ENCODE data around the gene CFAP74. TPM values are rescaled to one million over a fixed set of nuclear protein-coding genes. Genes with fewer than 3 reads are reported as not detected.

Gene CFAP74
- total and polyA plus RNA-seq, 2 donors (not counting 3 experiments of a cell fraction or from before 2014, with no cell fraction given): not detected

DNA sequence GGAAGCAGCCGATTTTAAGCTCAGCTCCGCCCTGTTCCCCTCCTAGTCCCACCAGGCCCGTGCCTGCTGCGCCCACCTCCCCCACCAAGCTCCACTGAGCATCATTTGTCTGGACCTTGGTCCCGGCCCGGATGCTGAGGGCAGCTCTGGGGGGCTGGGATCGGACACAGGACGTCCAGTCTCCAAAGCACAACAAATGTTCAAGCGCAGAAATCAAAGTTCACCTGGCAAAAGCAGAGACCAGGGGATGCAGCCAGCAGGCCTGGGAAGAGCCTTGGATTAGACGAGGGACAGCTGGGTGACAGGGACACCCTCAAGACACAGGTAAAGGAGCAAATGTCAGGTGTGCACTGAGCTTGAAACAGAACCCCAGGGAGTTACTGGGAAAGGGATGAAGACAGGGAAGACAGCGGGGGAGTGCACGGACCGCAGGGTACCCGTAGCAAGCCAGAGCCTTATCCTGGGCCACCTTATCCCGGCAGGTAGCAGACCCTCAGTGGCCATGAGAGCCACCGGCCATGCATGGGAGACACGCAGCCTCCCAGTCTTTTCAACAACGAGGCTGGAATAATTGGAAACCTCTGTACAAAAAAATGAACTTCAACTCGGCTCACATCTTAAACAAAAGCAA lies 62.3 kb downstream of the CFAP74 start:
- intact Hi-C loops (cut with micrococcal nuclease): no loop called here
- BruUV-seq (replicated peaks): no TSS peak

More for the DNA sequence above, 62.3 kb downstream of the CFAP74 start:
- H3K9me1 ChIP-seq (replicated peaks; ENCODE audit: control insufficient read depth, extremely low read depth, insufficient read depth, low read length): no peaks in the 10 kb centered on the region
- H3K4me2 ChIP-seq (ENCODE audit: insufficient read depth, low read length): no peak overlapping the region
- DNase-seq (ENCODE audit: low read depth, low spot score): no peak
- dilution Hi-C loops (cut with MboI; ENCODE audit: extremely low pct_ligation_motif_present, low sequenced_read_pairs): no loop called here
- ChIA-PET POLR2A (no interaction called here), CTCF (interaction anchor here (1.1 to 2.0 kb wide), 2 partner anchors 19 to 103 kb away, joined by 3 to 14 read pairs; no protein-coding TSS in a partner anchor)
- H4K20me1 ChIP-seq (replicated peaks; ENCODE audit: control insufficient read depth, extremely low read depth, insufficient read depth, low read length): no peaks in the 10 kb centered on the region
- no peak for TF ChIP-seq MYC (IDR thresholded peaks at IDR 0.05; ENCODE audit: low read depth, low read length)
- TF ChIP-seq, protein P1, sequence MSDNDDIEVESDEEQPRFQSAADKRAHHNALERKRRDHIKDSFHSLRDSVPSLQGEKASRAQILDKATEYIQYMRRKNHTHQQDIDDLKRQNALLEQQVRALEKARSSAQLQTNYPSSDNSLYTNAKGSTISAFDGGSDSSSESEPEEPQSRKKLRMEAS (IDR thresholded peaks at IDR 0.05; ENCODE audit: insufficient read depth, insufficient read length): no peak
- no peak for TF ChIP-seq JUN (IDR thresholded peaks at IDR 0.05; ENCODE audit: borderline replicate concordance, insufficient read depth, insufficient read length, low read depth)
- no peak for TF ChIP-seq POLR2A (IDR thresholded peaks at IDR 0.05; ENCODE audit: low read depth, low read length)
- TF ChIP-seq FOS (IDR thresholded peaks at IDR 0.05; ENCODE audit: borderline replicate concordance, insufficient read depth, low read length): no peak
- no peak for TF ChIP-seq EZH2 (IDR thresholded peaks at IDR 0.05; ENCODE audit: borderline replicate concordance, low read depth, low read length, severe bottlenecking)
- no peak for TF ChIP-seq POLR2AphosphoS5 (IDR thresholded peaks at IDR 0.05; ENCODE audit: insufficient read depth, low read depth, low read length)
- no peak for TF ChIP-seq GATA2 (IDR thresholded peaks at IDR 0.05; ENCODE audit: insufficient read depth, insufficient read length, low read depth, low read length)
- TF ChIP-seq, protein P2, sequence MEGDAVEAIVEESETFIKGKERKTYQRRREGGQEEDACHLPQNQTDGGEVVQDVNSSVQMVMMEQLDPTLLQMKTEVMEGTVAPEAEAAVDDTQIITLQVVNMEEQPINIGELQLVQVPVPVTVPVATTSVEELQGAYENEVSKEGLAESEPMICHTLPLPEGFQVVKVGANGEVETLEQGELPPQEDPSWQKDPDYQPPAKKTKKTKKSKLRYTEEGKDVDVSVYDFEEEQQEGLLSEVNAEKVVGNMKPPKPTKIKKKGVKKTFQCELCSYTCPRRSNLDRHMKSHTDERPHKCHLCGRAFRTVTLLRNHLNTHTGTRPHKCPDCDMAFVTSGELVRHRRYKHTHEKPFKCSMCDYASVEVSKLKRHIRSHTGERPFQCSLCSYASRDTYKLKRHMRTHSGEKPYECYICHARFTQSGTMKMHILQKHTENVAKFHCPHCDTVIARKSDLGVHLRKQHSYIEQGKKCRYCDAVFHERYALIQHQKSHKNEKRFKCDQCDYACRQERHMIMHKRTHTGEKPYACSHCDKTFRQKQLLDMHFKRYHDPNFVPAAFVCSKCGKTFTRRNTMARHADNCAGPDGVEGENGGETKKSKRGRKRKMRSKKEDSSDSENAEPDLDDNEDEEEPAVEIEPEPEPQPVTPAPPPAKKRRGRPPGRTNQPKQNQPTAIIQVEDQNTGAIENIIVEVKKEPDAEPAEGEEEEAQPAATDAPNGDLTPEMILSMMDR (IDR thresholded peaks at IDR 0.05; ENCODE audit: extremely low read depth in 1 of 2, insufficient read depth in 1 of 2, low read depth in 1 of 2, low read length in 2 of 2): no peak
- H3K79me2 ChIP-seq (ENCODE audit: control insufficient read depth, insufficient read depth, low read length): no peaks in the 10 kb centered on the region
- no peak overlapping the region for H3K9ac ChIP-seq (replicated peaks; ENCODE audit: extremely low read depth, insufficient read depth, low read length)
- H2AFZ ChIP-seq (ENCODE audit: low read depth, low read length): no peak overlapping the region
- H3K9me3 ChIP-seq (replicated peaks; ENCODE audit: control insufficient read depth, insufficient read depth, low read length): no peaks in the 10 kb centered on the region
- no peaks in the 10 kb centered on the region for H3K36me3 ChIP-seq (ENCODE audit: control insufficient read depth in 2 of 2, extremely low read depth in 1 of 2, insufficient read depth in 2 of 2, low read length in 2 of 2)
- H3K27me3 ChIP-seq (ENCODE audit: control insufficient read depth in 2 of 2, insufficient read depth in 2 of 2, low read length in 2 of 2): no peaks in the 10 kb centered on the region
- H3K4me1 ChIP-seq (ENCODE audit: control insufficient read depth, extremely low read depth, insufficient read depth, low read length): no peaks in the 10 kb centered on the region
- no peak overlapping the region for H3K4me3 ChIP-seq (replicated peaks in 1 of 3; ENCODE audit: insufficient read depth in 1 of 3, low read depth in 1 of 3, low read length in 3 of 3)
- H3K27ac ChIP-seq (ENCODE audit: insufficient read depth, low read depth, low read length): no peak overlapping the region
- no peak for FAIRE-seq

All from endothelial cell of umbilical vein (primary cell).